ENCODE measurements around the gene ZNF396. TPM values are rescaled to one million over a fixed set of nuclear protein-coding genes. Genes with fewer than 3 reads are reported as not detected.

Gene ZNF396
- total and polyA plus RNA-seq, 4 donors = 2.4 to 6.7 (median 4.5) TPM

- no peak for DNase-seq
- ATAC-seq (ENCODE audit: insufficient read depth, low FRiP score) = no peak
- no peaks in the 10 kb centered on the region for H3K4me1 ChIP-seq (ENCODE audit: control insufficient read depth in 5 of 5, insufficient read depth in 5 of 5, low read length in 5 of 5)
- peaks cover 0 to 6% (median 4%) of the 10 kb centered on the region in 4 donors for H3K9me3 ChIP-seq (ENCODE audit: control insufficient read depth in 4 of 4, insufficient read depth in 3 of 4, low read length in 3 of 4)
- no peaks in the 10 kb centered on the region for H3K27me3 ChIP-seq (ENCODE audit: control insufficient read depth in 3 of 3, insufficient read depth in 3 of 3, low read length in 2 of 3)
- no peak overlapping the region for H3K27ac ChIP-seq (ENCODE audit: low read depth in 1 of 2, low read length in 1 of 2)
- no peak overlapping the region for H3K9ac ChIP-seq (ENCODE audit: insufficient read depth in 1 of 2, low read length in 2 of 2)
- H3K36me3 ChIP-seq (ENCODE audit: control insufficient read depth in 4 of 4, insufficient read depth in 4 of 4, low read length in 4 of 4) = no peaks in the 10 kb centered on the region
- WGBS, 2 donors = 86 to 89% methylated on average over 2 of the region's 2 CpGs
- TF ChIP-seq, protein P1, sequence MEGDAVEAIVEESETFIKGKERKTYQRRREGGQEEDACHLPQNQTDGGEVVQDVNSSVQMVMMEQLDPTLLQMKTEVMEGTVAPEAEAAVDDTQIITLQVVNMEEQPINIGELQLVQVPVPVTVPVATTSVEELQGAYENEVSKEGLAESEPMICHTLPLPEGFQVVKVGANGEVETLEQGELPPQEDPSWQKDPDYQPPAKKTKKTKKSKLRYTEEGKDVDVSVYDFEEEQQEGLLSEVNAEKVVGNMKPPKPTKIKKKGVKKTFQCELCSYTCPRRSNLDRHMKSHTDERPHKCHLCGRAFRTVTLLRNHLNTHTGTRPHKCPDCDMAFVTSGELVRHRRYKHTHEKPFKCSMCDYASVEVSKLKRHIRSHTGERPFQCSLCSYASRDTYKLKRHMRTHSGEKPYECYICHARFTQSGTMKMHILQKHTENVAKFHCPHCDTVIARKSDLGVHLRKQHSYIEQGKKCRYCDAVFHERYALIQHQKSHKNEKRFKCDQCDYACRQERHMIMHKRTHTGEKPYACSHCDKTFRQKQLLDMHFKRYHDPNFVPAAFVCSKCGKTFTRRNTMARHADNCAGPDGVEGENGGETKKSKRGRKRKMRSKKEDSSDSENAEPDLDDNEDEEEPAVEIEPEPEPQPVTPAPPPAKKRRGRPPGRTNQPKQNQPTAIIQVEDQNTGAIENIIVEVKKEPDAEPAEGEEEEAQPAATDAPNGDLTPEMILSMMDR (IDR thresholded peaks at IDR 0.05; ENCODE audit: control extremely low read depth, extremely low read depth) = no peak
- H3K4me3 ChIP-seq = no peak overlapping the region
Observed at GRCh38 chr18:35352283-35352682, 24.9 kb downstream of the ZNF396 start.

DNA sequence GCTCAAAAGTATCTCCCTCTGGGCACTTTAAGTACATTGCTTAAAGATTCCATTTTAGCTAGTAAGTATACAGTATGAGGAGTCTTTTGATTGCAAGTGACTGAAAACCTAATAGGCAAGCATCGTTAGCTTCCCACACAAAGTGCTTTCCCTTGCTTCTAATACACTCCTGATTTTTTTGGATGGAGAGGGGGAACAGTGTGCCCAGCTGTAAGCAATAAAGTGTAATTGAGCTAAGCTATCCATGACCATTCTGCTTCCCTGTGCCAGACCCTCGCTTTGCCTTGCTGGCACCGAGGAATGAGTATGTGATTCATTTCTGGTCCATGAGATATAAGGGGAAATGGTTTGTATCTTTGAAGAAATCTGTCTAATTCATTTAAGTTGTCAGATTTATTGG, 29.1 kb downstream of the ZNF396 start:
- Histone ChIP-seq H3K4me1 (ENCODE audit: control insufficient read depth in 5 of 5, insufficient read depth in 5 of 5, low read length in 5 of 5) (peaks cover 2 to 24% (median 7%) of the 10 kb centered on the region in 5 donors), H3K4me3 (no peak overlapping the region), H3K27ac (ENCODE audit: low read depth in 1 of 2, low read length in 1 of 2) (no peak overlapping the region), H3K27me3 (ENCODE audit: control insufficient read depth in 3 of 3, insufficient read depth in 3 of 3, low read length in 2 of 3) (no peaks in the 10 kb centered on the region), H3K36me3 (ENCODE audit: control insufficient read depth in 4 of 4, insufficient read depth in 4 of 4, low read length in 4 of 4) (no peaks in the 10 kb centered on the region), H3K9ac (ENCODE audit: insufficient read depth in 1 of 2, low read length in 2 of 2) (no peak overlapping the region), H3K9me3 (ENCODE audit: control insufficient read depth in 4 of 4, insufficient read depth in 3 of 4, low read length in 3 of 4) (peaks cover 0 to 6% (median 4%) of the 10 kb centered on the region in 4 donors)
- ATAC-seq (ENCODE audit: insufficient read depth, low FRiP score) (no peak), DNase-seq (no peak)
- 88 to 93% methylated on average over 3 of the region's 3 CpGs for WGBS, 2 donors
- TF ChIP-seq, protein P1 (IDR thresholded peaks at IDR 0.05; ENCODE audit: control extremely low read depth, extremely low read depth) = no peak

DNA sequence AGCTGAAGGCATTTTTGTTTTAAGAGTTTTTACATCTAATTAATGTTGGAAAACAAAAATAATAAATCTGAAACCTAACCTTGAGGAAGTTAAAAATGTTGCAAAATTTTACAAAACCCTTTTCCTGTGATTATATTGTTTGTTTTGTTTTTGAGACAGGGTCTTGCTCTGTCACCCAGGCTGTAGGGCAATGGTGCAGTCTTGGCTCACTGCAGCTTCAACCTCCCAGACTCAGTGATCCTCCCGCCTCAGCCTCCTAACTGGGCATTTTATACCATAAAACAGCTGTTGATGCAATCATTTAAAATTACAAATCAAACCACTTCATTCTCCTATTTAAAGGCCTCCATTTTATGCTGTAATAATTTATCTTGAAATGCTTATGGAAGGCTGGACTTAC, 31.2 kb downstream of the ZNF396 start:
- Histone ChIP-seq H3K4me1 (ENCODE audit: control insufficient read depth in 5 of 5, insufficient read depth in 5 of 5, low read length in 5 of 5) (peaks cover 5 to 33% (median 9%) of the 10 kb centered on the region in 5 donors), H3K9ac (ENCODE audit: insufficient read depth in 1 of 2, low read length in 2 of 2) (peak overlapping the region in 1 of 2 donors; percentile 79), H3K4me3 (no peak overlapping the region), H3K9me3 (ENCODE audit: control insufficient read depth in 4 of 4, insufficient read depth in 3 of 4, low read length in 3 of 4) (no peaks in the 10 kb centered on the region), H3K27me3 (ENCODE audit: control insufficient read depth in 3 of 3, insufficient read depth in 3 of 3, low read length in 2 of 3) (no peaks in the 10 kb centered on the region), H3K27ac (ENCODE audit: low read depth in 1 of 2, low read length in 1 of 2) (no peak overlapping the region), H3K36me3 (ENCODE audit: control insufficient read depth in 4 of 4, insufficient read depth in 4 of 4, low read length in 4 of 4) (no peaks in the 10 kb centered on the region)
- no peak for ATAC-seq (ENCODE audit: insufficient read depth, low FRiP score)
- WGBS, 2 donors = 87 to 92% methylated on average over 1 of the region's 1 CpG
- TF ChIP-seq, protein P1 (IDR thresholded peaks at IDR 0.05; ENCODE audit: control extremely low read depth, extremely low read depth) = no peak
- no peak for DNase-seq

GRCh38 chr18:35345460-35345921, 31.6 kb downstream of the ZNF396 start:
- WGBS, 2 donors = 51 to 67% methylated on average over 6 of the region's 6 CpGs
- ATAC-seq (ENCODE audit: insufficient read depth, low FRiP score) = no peak
- TF ChIP-seq, protein P1 (IDR thresholded peaks at IDR 0.05; ENCODE audit: control extremely low read depth, extremely low read depth) = no peak
- Histone ChIP-seq H3K4me3 (no peak overlapping the region), H3K9ac (ENCODE audit: insufficient read depth in 1 of 2, low read length in 2 of 2) (peak overlapping the region in 1 of 2 donors; percentile 79), H3K27me3 (ENCODE audit: control insufficient read depth in 3 of 3, insufficient read depth in 3 of 3, low read length in 2 of 3) (no peaks in the 10 kb centered on the region), H3K27ac (ENCODE audit: low read depth in 1 of 2, low read length in 1 of 2) (peak overlapping the region in 1 of 2 donors; percentile 77), H3K4me1 (ENCODE audit: control insufficient read depth in 5 of 5, insufficient read depth in 5 of 5, low read length in 5 of 5) (peaks cover 5 to 33% (median 12%) of the 10 kb centered on the region in 5 donors), H3K9me3 (ENCODE audit: control insufficient read depth in 4 of 4, insufficient read depth in 3 of 4, low read length in 3 of 4) (no peaks in the 10 kb centered on the region), H3K36me3 (ENCODE audit: control insufficient read depth in 4 of 4, insufficient read depth in 4 of 4, low read length in 4 of 4) (no peaks in the 10 kb centered on the region)
- DNase-seq = peak; percentile 65 to 90 (median 88)

All from lung (tissue), 12 donors.